IMR-90 (cell line): ENCODE results near the gene LAMP5. TPM values are rescaled to one million over a fixed set of nuclear protein-coding genes. Genes with fewer than 3 reads are reported as not detected.

Source experiments
- ATAC-seq: fragments of 200-7000 bp; cut with Tn5 transposase; 2 replicates; pipeline ENCODE4 v1.9.1; 2020; ENCODE audit warnings: low read depth, mild to moderate bottlenecking, moderate library complexity
- BruUV-seq: library from RNA; stranded (reverse); fragments of 400-500 nt; replicated peaks from 2 replicates; lab custom pipeline; 2021; lab: Mats Ljungman, UMichigan
- CTCF ChIA-PET: fragments of 300-600 bp; formaldehyde crosslinking; extraction: SDS; loops from one replicate; lab custom pipeline; 2021; ENCODE audit warnings: antibody characterized with exemption; lab: Yijun Ruan, JAX
- POLR2A ChIA-PET: fragments of 300-600 bp; sonication (Branson Sonifier 250); formaldehyde crosslinking; loops from one replicate; lab custom pipeline; 2022; ENCODE audit warnings: antibody characterized with exemption; ENCODE audit not compliant: unreplicated experiment; lab: Charles Lee
- DNase-seq: peaks from one replicate; pipeline ENCODE4 v3.0.0; 2013
- H2AFZ ChIP-seq: replicated peaks from 2 replicates; pipeline ENCODE3; 2013; ENCODE audit warnings: low read length, mild to moderate bottlenecking; ENCODE audit not compliant: poor library complexity
- H2AK5ac ChIP-seq: 2 replicates; pipeline ENCODE4 v1.6.1; 2013; ENCODE audit warnings: low read depth, low read length, inconsistent platforms
- H2AK9ac ChIP-seq: replicated peaks from 2 replicates; pipeline ENCODE3; 2013; ENCODE audit warnings: mild to moderate bottlenecking, low read depth, low read length, moderate library complexity; ENCODE audit not compliant: poor library complexity
- H2BK120ac ChIP-seq: 2 replicates; pipeline ENCODE4 v1.6.1; 2013; ENCODE audit warnings: low read depth, low read length, inconsistent platforms
- H2BK15ac ChIP-seq: 3 replicates; pipeline ENCODE4 v1.6.1; 2013; ENCODE audit warnings: low read depth, low read length, inconsistent platforms
- H2BK20ac ChIP-seq: 2 replicates; pipeline ENCODE4 v1.6.1; 2013; ENCODE audit warnings: low read depth, mild to moderate bottlenecking, inconsistent platforms, low read length, moderate library complexity
- H2BK5ac ChIP-seq: 2 replicates; pipeline ENCODE4 v1.6.1; 2013; ENCODE audit warnings: mild to moderate bottlenecking, low read depth, low read length, inconsistent platforms; ENCODE audit not compliant: poor library complexity, severe bottlenecking
- H3K14ac ChIP-seq: replicated peaks from 2 replicates; pipeline ENCODE4 v1.6.1; 2013; ENCODE audit warnings: low read depth, low read length, inconsistent platforms
- H3K18ac ChIP-seq: 2 replicates; pipeline ENCODE4 v1.6.1; 2013; ENCODE audit warnings: low read depth, low read length, control low read depth
- H3K23ac ChIP-seq: 2 replicates; pipeline ENCODE4 v1.6.1; 2013; ENCODE audit warnings: low read depth, low read length, inconsistent platforms
- H3K27ac ChIP-seq: 2 replicates; pipeline ENCODE4 v1.5.1; 2013; ENCODE audit warnings: mild to moderate bottlenecking, control low read depth, low read length; ENCODE audit not compliant: insufficient read depth
- H3K27me3 ChIP-seq: 2 replicates; pipeline ENCODE4 v1.6.1; 2013; ENCODE audit warnings: low read length; ENCODE audit not compliant: control insufficient read depth, insufficient read depth
- H3K36me3 ChIP-seq: 2 replicates; pipeline ENCODE4 v1.6.1; 2013; ENCODE audit warnings: low read length, mixed read lengths; ENCODE audit not compliant: control insufficient read depth, insufficient read depth
- H3K4ac ChIP-seq: 2 replicates; pipeline ENCODE4 v1.6.1; 2013; ENCODE audit warnings: low read depth, low read length, inconsistent platforms
- H3K4me1 ChIP-seq: 2 replicates; pipeline ENCODE4 v1.6.1; 2013; ENCODE audit warnings: low read length, mixed read lengths; ENCODE audit not compliant: control insufficient read depth, insufficient read depth
- H3K4me2 ChIP-seq: 2 replicates; pipeline ENCODE4 v1.6.1; 2013; ENCODE audit warnings: low read depth, mild to moderate bottlenecking, control low read depth, low read length, moderate library complexity
- H3K4me3 ChIP-seq: 2 replicates; pipeline ENCODE4 v1.5.1; 2013; ENCODE audit warnings: low read depth, mild to moderate bottlenecking, control low read depth, low read length, moderate library complexity; ENCODE audit not compliant: insufficient read depth
- H3K56ac ChIP-seq: 2 replicates; pipeline ENCODE4 v1.6.1; 2013; ENCODE audit warnings: low read length, inconsistent platforms; ENCODE audit not compliant: insufficient read depth; ENCODE audit errors: extremely low read depth
- H3K79me1 ChIP-seq, 2 experiments: 2 replicates each; pipeline ENCODE4 v1.6.1; 2013; ENCODE audit warnings: low read length in 2 of 2, inconsistent platforms in 1 of 2, low read depth in 1 of 2
- H3K9ac ChIP-seq: 2 replicates; pipeline ENCODE4 v1.6.1; 2013; ENCODE audit warnings: low read depth, low read length, control low read depth
- H3K9me1 ChIP-seq: 2 replicates; pipeline ENCODE4 v1.6.1; 2013; ENCODE audit warnings: low read length, inconsistent platforms; ENCODE audit not compliant: insufficient read depth
- H3K9me3 ChIP-seq: 2 replicates; pipeline ENCODE4 v1.6.1; 2013; ENCODE audit warnings: low read length; ENCODE audit not compliant: control insufficient read depth, insufficient read depth
- H4K20me1 ChIP-seq: 2 replicates; pipeline ENCODE4 v1.6.1; 2013; ENCODE audit warnings: low read length, inconsistent platforms; ENCODE audit not compliant: insufficient read depth
- H4K5ac ChIP-seq: 2 replicates; pipeline ENCODE4 v1.6.1; 2013; ENCODE audit warnings: mild to moderate bottlenecking, low read depth, low read length, control low read depth
- H4K8ac ChIP-seq, 2 experiments: 2 replicates each; pipeline ENCODE4 v1.6.1; 2013; ENCODE audit warnings: low read depth in 2 of 2, low read length in 2 of 2, control low read depth in 1 of 2, inconsistent platforms in 1 of 2
- H4K91ac ChIP-seq: 2 replicates; pipeline ENCODE4 v1.6.1; 2013; ENCODE audit warnings: low read depth, low read length, inconsistent platforms; ENCODE audit not compliant: insufficient read depth
- NFE2L2 ChIP-seq: fragments of 150-350 bp; IDR thresholded peaks from 2 replicates; pipeline ENCODE4 v1.6.1; 2016; ENCODE audit warnings: low read depth, mild to moderate bottlenecking, low read length
- WGBS, 2 experiments: methylation state at CpG; one replicate each; pipeline versions ENCODE4 v1.1.5 to v1.1.7; 2013; ENCODE audit warnings: missing lambda C conversion rate in 2 of 2; ENCODE audit not compliant: insufficient read length in 1 of 2; ENCODE audit errors: extremely low coverage in 2 of 2; 5-methylcytosine and 5-hydroxymethylcytosine counted together
- dilution Hi-C: fragments of 300-500 bp; cut with HindIII; formaldehyde crosslinking; loops from one replicate; pipeline ENCODE4 v1.14.3; 2018; ENCODE audit warnings: low sequenced_read_pairs; ENCODE audit not compliant: unreplicated experiment
- in situ Hi-C: fragments of 300-500 bp; cut with MboI; formaldehyde crosslinking; loops from 3 replicates; pipeline ENCODE4 v1.14.3; 2019; ENCODE audit warnings: low sequenced_read_pairs, inconsistent platforms, mixed read lengths
- intact Hi-C: fragments of 100-400 bp; cut with micrococcal nuclease; formaldehyde crosslinking; loops from 2 replicates; pipeline ENCODE4 v1.10.0; 2022
- polyA plus RNA-seq, 3 experiments: library from polyadenylated mRNA; depleted of rRNA; stranded (reverse); fragments of >200 nt; gene quantifications; 2 replicates each; pipeline ENCODE4 v1.2.3, GENCODE V29; 2012; ENCODE audit warnings: low replicate concordance in 1 of 3
- total RNA-seq: library from RNA; depleted of rRNA; stranded (reverse); fragments of >200 nt; gene quantifications from 2 replicates; pipeline ENCODE4 v1.2.3, GENCODE V29; 2012

The LAMP5 gene
- total and polyA plus RNA-seq, 2 of the 4 experiments (the other 2 are of a cell fraction): not detected

DNA sequence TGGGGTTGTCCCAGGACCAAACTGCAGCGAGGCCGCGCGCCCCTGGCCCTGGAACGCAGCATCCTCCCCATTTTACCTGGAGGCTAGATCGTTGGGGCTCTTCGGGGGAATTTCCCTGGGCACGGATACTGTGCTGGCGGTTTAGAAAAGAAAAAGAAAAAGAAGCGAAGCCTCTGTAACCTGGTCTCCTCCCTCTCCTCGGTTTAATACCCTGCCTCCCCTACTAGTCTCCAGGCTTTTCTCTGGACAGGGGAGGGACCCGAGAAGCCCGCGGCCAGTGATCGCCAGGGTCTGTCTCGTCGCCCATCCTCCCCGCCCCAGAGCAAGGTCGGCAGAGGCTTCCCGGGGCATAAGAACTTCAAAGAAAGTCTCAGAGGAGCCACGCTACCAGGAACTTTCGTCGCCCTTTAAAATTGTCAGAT lies 6.1 kb upstream of the LAMP5 start:
- WGBS, 2 experiments: 18% methylated on average over 4 of the region's 23 CpGs; no CpG with 5 or more reads in 1 of the 2 experiments
- Histone ChIP-seq H3K79me1 (no peaks in the 10 kb centered on the region), H2AFZ (no peak overlapping the region), H4K8ac (no peak overlapping the region), H2BK5ac (no peak overlapping the region), H3K27me3 (peaks cover 59% of the 10 kb centered on the region), H3K18ac (no peak overlapping the region), H2BK15ac (no peak overlapping the region), H3K4me1 (no peaks in the 10 kb centered on the region), H3K9ac (no peak overlapping the region), H4K20me1 (no peaks in the 10 kb centered on the region; the same call in 1 of the 2 replicates), H2AK5ac (no peak overlapping the region), H3K4ac (no peak overlapping the region), H3K4me3 (no peak overlapping the region), H3K36me3 (no peaks in the 10 kb centered on the region), H3K9me1 (no peaks in the 10 kb centered on the region), H3K56ac (no peak overlapping the region), H3K4me2 (no peak overlapping the region; the same call in 1 of the 2 replicates), H3K27ac (no peak overlapping the region), H2BK20ac (no peak overlapping the region), H3K9me3 (peaks cover 5% of the 10 kb centered on the region; the same call in 1 of the 2 replicates), H2BK120ac (no peak overlapping the region), H4K5ac (no peak overlapping the region), H3K14ac (no peak overlapping the region), H2AK9ac (no peak overlapping the region), H3K23ac (no peak overlapping the region), H4K91ac (no peak overlapping the region)
- intact Hi-C loops (no loop called here), dilution Hi-C loops (no loop called here), in situ Hi-C loops (no loop called here)
- no peak for ATAC-seq
- DNase-seq: no peak
- no peak for TF ChIP-seq NFE2L2
- CTCF ChIA-PET: no interaction called here
- BruUV-seq: no TSS peak
- POLR2A ChIA-PET: no interaction called here
